HL-60 (cell line): ENCODE measurements around the gene METRNL.

ENCODE experiments used
- DNase-seq, 2 experiments: peaks; one replicate each; pipeline ENCODE4 v3.0.0-alpha.2; 2010 to 2020; ENCODE audit warnings: low read depth in 1 of 2, low spot score in 1 of 2
- H3K27ac ChIP-seq: fragments of 250-450 bp; sonication (Bioruptor Pico); replicated peaks from 2 replicates; pipeline ENCODE4 v1.5.1; 2020; ENCODE audit warnings: mild to moderate bottlenecking, moderate library complexity
- H3K27me3 ChIP-seq: fragments of 250-450 bp; sonication (Bioruptor Pico); 2 replicates; pipeline ENCODE4 v1.5.1; 2021; ENCODE audit warnings: mild to moderate bottlenecking, moderate library complexity; ENCODE audit not compliant: insufficient read depth, poor library complexity, severe bottlenecking
- H3K4me3 ChIP-seq: replicated peaks from 2 replicates; pipeline ENCODE4 v1.5.1; 2011; ENCODE audit warnings: mild to moderate bottlenecking, control low read depth, low read length; ENCODE audit not compliant: insufficient read depth
- CTCF ChIP-seq: IDR thresholded peaks from one replicate; pipeline ENCODE4 v1.5.1; 2011; ENCODE audit warnings: low read length, control low read depth, inconsistent platforms; ENCODE audit not compliant: insufficient read depth
- GABPA ChIP-seq: IDR thresholded peaks from 2 replicates; pipeline ENCODE4 v1.6.1; 2012; ENCODE audit warnings: low read depth
- POLR2AphosphoS5 ChIP-seq: IDR thresholded peaks from 2 replicates; pipeline ENCODE4 v1.6.1; 2012; ENCODE audit warnings: low read depth
- REST ChIP-seq: IDR thresholded peaks from 2 replicates; pipeline ENCODE4 v1.6.1; 2012; ENCODE audit warnings: low read depth; ENCODE audit not compliant: insufficient replicate concordance
- SPI1 ChIP-seq: IDR thresholded peaks from 2 replicates; pipeline ENCODE4 v1.6.1; 2012; ENCODE audit warnings: low read depth, mild to moderate bottlenecking, borderline replicate concordance

METRNL gene

GRCh38 chr17:83086907-83087787 is 7.7 kb downstream of the METRNL start:
- Histone ChIP-seq H3K27ac (no peak overlapping the region), H3K27me3 (no peaks in the 10 kb centered on the region), H3K4me3 (no peak overlapping the region)
- DNase-seq: no peak
- TF ChIP-seq SPI1 (no peak), CTCF (no peak), REST (no peak), GABPA (no peak), POLR2AphosphoS5 (no peak)

- Histone ChIP-seq H3K4me3 (no peak overlapping the region), H3K27me3 (no peaks in the 10 kb centered on the region), H3K27ac (no peak overlapping the region)
- no peak for DNase-seq
- TF ChIP-seq SPI1 (no peak), REST (no peak), POLR2AphosphoS5 (no peak), GABPA (no peak), CTCF (no peak)
These were observed 8.5 kb downstream of the METRNL start for GRCh38 chr17:83087788-83088360.

- DNase-seq: no peak
- Histone ChIP-seq H3K4me3 (no peak overlapping the region), H3K27ac (no peak overlapping the region), H3K27me3 (no peaks in the 10 kb centered on the region)
- TF ChIP-seq REST (no peak), SPI1 (no peak), CTCF (no peak), GABPA (no peak), POLR2AphosphoS5 (no peak)
These were observed 9.0 kb downstream of the METRNL start for GRCh38 chr17:83088451-83088850.
